ENCODE measurements around the gene NYNRIN. TPM values are rescaled to one million over a fixed set of nuclear protein-coding genes. Genes with fewer than 3 reads are reported as not detected.

Gene NYNRIN
- total RNA-seq, 1 experiment from 2014 or later, result 18.7 TPM

DNA sequence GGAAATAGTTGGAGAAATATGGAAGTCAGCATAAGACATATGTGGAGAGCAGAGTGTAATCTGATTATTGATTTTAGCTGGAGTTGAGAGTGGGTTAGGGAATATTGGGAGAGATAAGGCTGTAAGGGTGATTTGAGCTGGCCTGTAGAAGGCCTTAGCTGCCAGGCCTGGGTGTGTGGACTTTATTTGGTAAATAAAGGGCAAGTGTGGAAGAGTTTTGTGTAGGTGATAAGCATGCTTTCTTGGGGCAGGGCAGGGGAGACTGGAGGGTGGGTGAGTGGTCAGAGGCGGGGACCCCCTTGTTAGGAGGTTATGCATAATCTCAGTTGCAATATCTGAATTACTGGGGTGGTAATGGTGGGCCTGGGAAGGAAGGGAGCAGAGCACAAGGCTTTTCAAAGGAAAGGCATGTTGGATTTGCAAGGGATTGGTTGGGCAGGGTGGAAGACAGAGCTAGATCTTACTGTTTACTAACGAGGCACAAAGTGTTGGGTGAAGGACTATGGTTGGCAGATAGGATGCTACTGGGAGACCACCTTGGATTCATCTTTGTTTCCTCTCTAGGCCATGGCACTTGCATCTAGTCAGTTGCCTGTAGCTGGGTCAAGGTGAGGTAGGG is 36.5 kb downstream of the NYNRIN start:
- Histone ChIP-seq H4K91ac (ENCODE audit: insufficient read length, low read depth, low read length) (no peak overlapping the region), H3T11ph (ENCODE audit: low read length) (no peak overlapping the region), H3K4me1 (ENCODE audit: insufficient read depth, low read length) (peaks cover 3% of the 10 kb centered on the region; the same call in 1 of the 2 replicates), H2AFZ (ENCODE audit: low read length) (no peak overlapping the region), H3K23me2 (ENCODE audit: insufficient read length, low read depth, low read length, poor library complexity, severe bottlenecking) (peaks cover 6% of the 10 kb centered on the region), H3K9me3 (ENCODE audit: control insufficient read depth, low read depth, low read length) (no peaks in the 10 kb centered on the region), H3K4ac (ENCODE audit: low read depth, low read length) (no peak overlapping the region), H3K56ac (ENCODE audit: insufficient read length, low read depth, low read length) (no peak overlapping the region), H4K20me1 (ENCODE audit: control insufficient read depth, insufficient read depth, insufficient read length) (peaks cover 2% of the 10 kb centered on the region), H2BK20ac (ENCODE audit: low read depth, low read length, poor library complexity, severe bottlenecking) (no peak overlapping the region), H3K27ac (ENCODE audit: insufficient read length, low read depth, low read length) (no peak overlapping the region), H3K23ac (ENCODE audit: insufficient read length, low read depth, low read length) (no peak overlapping the region), H3K18ac (ENCODE audit: insufficient read length, low read depth, low read length) (no peak overlapping the region), H2AK5ac (ENCODE audit: insufficient read length, low read length) (no peak overlapping the region), H2BK15ac (ENCODE audit: low read depth, low read length) (no peak overlapping the region), H3K4me2 (ENCODE audit: insufficient read depth, insufficient read length, low read length) (no peak overlapping the region), H3K14ac (ENCODE audit: insufficient read depth, low read length) (no peak overlapping the region), H4K5ac (ENCODE audit: insufficient read length, low read depth, low read length) (no peak overlapping the region), H3K79me2 (ENCODE audit: insufficient read depth, low read length) (no peaks in the 10 kb centered on the region), H3K9ac (ENCODE audit: extremely low read depth, insufficient read length, low read length) (no peak overlapping the region), H2BK120ac (ENCODE audit: low read depth, low read length, poor library complexity, severe bottlenecking) (no peak overlapping the region), H2BK12ac (ENCODE audit: insufficient read length, low read depth, low read length) (no peak overlapping the region), H3K79me1 (ENCODE audit: insufficient read depth, low read depth, low read length, poor library complexity, severe bottlenecking) (no peaks in the 10 kb centered on the region), H4K8ac (replicated peaks; ENCODE audit: insufficient read length, low read depth, low read length) (no peak overlapping the region), H3K27me3 (ENCODE audit: insufficient read depth, low read length) (no peaks in the 10 kb centered on the region), H2BK5ac (ENCODE audit: insufficient read length, low read length) (no peak overlapping the region)
- TF ChIP-seq, protein P1, sequence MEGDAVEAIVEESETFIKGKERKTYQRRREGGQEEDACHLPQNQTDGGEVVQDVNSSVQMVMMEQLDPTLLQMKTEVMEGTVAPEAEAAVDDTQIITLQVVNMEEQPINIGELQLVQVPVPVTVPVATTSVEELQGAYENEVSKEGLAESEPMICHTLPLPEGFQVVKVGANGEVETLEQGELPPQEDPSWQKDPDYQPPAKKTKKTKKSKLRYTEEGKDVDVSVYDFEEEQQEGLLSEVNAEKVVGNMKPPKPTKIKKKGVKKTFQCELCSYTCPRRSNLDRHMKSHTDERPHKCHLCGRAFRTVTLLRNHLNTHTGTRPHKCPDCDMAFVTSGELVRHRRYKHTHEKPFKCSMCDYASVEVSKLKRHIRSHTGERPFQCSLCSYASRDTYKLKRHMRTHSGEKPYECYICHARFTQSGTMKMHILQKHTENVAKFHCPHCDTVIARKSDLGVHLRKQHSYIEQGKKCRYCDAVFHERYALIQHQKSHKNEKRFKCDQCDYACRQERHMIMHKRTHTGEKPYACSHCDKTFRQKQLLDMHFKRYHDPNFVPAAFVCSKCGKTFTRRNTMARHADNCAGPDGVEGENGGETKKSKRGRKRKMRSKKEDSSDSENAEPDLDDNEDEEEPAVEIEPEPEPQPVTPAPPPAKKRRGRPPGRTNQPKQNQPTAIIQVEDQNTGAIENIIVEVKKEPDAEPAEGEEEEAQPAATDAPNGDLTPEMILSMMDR (conservative IDR thresholded peaks at IDR 0.05), result no peak
- Mint-ChIP-seq H3K27ac (no peak overlapping the region), H3K27me3 (ENCODE audit: low read depth) (no peaks in the 10 kb centered on the region), H3K4me1 (peaks cover 13 to 15% of the 10 kb centered on the region in 2 experiments), H3K36me3 (ENCODE audit: insufficient read depth in 1 of 3, low read depth in 3 of 3) (peaks cover 12 to 53% (median 51%) of the 10 kb centered on the region in 3 experiments; a peak in 6 of 7 replicates), H3K4me3 (no peak overlapping the region), H3K9me3 (no peaks in the 10 kb centered on the region)
- DNase-seq, result no peak
- WGBS (ENCODE audit: extremely low coverage, insufficient read length, low lambda C conversion rate), result no CpG with 5 or more reads among the region's 2 CpGs
